GM21526 (cell line): ENCODE data around the gene FAM174C.

Experiments used
- ATAC-seq: cut with Tn5 transposase; IDR thresholded peaks from one replicate; pipeline ENCODE4 v1.9.1; 2021; ENCODE audit warnings: moderate library complexity; ENCODE audit not compliant: unreplicated experiment, low FRiP score

The FAM174C gene

DNA sequence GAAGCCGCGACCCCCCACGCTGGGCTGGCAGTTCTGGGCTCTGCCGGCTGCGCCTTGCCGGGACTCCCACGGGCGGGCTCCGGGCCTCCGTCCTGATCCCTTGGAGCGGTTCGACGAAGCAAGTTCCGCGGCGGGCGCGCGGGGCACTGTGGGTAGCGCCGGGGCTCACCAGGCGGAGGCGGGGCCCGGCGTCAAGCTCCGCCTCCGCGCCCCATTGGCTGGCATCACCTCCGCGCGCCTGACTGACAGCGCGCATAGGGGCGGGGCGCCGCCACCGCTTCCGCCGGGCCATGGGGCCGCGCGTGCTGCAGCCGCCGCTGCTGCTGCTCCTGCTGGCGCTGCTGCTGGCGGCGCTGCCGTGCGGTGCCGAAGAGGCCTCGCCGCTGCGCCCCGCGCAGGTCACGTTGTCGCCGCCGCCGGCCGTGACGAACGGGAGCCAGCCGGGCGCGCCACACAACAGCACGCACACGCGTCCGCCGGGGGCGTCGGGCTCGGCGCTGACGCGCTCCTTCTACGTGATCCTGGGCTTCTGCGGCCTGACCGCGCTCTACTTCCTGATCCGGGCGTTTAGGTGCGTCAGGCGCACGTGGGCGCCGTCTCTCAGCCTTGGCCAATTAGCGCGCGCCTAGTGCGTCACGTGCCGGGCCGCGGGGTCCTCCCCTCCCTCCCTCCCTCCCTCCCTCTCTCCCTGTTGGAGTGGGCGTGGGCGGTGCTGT, at the start of gene FAM174C:
FAM174C (plus strand) TSS at position 271 of the 716 bp plus-strand sequence; CDS start at position 291, 20 bp downstream.
- ATAC-seq = peak; percentile 63

DNA sequence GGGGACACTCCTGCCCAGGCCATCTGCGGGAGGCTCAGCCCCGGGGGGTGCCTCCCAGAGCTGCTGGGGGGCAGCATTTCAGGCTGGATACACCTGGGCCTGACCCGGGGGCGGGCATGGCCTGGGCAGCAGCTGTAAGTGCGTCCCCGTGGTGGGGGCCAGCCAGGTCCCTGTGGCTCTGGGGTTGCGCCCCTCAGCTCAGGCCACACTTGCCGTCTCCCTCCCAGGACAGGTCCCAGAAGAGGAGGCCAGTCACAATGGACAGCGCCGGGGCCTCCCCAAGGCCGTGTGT, 49.2 kb upstream of the FAM174C start:
- ATAC-seq = no peak

DNA sequence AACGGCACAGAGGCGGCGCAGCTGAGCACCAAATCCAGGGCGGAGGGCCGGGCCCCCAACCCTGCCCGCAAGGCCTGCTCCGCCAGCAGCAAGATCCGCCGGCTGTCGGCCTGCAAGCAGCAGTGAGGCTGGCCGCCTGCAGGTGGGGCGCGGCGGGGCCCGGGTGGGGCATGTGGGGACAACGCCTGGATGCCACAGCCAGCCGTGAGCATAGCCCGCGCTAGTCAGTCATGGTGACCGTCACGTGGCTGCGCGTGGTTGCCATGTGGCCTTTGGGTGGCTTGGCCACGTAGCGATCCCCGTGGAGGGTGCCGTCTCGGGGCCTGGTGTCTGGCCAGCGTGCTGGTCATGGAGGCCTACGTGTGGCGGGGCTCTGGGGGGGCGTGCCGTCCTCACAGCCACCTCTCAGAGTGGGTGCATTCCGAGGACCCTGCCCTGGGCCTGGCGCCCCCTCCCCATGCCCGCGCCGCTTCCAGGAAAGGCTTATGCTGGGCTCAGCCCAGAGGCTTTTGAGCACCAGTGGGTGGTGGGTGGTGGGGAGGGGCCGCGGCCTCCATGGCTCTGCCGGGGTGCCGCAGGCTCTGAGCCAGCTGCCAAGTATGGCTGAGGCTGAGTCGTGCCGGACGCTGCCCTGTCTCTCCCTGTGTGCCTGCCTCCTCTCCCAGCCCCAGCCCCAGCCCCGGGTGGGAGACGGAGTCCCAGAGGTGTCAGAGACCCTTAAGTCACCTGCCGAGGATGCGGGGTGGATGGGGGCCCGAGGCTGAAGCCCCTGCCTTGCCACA, 48.6 kb upstream of the FAM174C start:
- ATAC-seq = no peak

DNA sequence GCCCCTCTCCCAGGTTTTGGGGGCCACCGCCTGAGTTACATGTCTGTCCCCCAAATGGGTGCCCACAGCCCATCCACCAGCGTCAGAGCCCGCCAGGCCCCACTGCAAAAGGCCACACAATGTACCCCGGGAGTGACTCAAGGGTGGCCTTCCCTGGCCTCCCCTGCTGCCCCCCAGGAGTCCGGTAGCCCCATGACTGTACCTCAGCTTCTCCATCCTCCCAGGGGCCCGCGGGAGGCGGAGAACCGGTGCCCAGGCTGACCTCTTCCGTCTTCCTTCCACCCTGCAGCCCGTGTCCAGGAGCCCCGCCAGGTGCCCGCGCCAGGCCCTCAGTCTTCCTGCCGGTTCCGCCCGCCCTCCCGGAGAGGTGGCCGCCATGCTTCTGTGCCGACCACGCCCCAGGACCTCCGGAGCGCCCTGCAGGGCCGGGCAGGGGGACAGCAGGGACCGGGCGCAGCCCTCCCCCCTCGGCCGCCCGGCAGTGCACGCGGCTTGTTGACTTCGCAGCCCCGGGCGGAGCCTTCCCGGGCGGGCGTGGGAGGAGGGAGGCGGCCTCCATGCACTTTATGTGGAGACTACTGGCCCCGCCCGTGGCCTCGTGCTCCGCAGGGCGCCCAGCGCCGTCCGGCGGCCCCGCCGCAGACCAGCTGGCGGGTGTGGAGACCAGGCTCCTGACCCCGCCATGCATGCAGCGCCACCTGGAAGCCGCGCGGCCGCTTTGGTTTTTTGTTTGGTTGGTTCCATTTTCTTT, 47.9 kb upstream of the FAM174C start:
- no peak for ATAC-seq

DNA sequence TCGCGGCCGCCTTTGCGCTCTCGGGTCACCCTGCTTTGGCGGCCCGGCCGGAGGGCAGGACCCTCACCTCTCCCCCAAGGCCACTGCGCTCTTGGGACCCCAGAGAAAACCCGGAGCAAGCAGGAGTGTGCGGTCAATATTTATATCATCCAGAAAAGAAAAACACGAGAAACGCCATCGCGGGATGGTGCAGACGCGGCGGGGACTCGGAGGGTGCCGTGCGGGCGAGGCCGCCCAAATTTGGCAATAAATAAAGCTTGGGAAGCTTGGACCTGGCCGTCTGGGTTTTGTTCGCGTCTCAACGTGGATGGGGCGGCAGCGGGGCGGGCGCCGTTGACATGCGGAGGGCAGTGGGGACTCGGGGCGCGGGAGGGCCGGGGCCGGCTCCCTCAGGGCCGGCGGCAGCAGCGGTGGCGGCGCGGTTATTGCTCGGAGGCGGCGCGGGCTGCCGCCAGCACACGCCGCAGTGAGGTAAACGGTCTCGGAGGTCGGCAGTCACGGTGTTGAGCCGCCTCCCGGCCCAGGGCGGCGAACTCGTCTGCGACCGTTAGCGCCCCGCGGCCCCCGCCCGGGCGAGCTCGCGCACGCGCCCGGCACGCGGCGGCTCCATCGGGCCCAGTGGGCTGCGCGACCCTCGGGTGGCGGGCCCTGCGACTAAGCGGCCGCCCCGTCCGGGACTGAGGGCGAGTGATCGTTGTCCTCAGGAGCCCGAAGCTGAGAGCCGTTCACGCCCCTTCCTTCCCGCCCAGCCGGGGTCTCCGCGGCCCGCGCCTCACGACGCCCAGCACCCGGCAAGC, 47.0 kb upstream of the FAM174C start:
- ATAC-seq = no peak

DNA sequence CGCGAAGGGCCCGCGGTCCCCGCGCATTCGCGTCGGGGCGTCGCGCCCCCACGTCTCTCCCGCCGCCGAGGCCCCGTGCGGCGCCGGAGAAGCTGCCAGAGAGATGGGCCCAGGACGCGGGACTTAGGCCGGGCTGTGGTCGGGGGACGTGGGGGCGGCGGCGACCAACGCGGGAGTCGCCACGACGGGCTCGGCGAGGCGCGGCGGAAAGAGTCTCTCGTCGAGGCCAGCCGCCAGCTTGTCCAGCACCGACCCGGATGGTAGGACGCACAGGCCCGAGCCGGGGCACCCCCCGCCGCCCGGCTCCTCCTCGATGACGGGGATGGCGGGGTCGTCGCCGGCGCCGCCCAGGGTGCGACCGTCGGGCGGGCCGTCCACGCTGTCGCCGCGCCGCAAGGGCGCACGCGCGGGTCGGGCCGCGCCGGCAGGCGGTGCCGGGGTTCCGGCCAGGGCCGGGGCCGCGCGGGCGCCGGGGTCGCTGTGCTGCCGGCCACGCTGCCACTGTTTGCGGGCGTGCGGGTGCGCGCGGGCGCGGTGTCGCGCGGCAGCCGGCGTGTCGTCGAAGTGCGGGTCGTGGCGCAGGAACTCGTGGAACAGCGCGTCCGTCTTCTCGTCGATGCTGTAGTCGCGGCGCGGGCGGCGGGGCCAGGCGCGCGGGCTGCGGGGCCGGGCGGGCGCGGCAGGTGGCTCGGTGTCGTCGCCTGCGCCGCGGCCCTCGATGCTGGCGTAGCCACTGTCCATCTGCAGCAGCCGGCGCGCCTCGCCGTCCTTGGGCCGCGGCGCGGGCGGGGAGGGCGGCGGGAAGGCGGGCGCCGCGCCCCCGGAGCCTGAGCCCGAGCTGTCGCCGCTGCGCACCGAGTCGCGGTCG, 46.0 kb upstream of the FAM174C start:
- ATAC-seq = no peak

DNA sequence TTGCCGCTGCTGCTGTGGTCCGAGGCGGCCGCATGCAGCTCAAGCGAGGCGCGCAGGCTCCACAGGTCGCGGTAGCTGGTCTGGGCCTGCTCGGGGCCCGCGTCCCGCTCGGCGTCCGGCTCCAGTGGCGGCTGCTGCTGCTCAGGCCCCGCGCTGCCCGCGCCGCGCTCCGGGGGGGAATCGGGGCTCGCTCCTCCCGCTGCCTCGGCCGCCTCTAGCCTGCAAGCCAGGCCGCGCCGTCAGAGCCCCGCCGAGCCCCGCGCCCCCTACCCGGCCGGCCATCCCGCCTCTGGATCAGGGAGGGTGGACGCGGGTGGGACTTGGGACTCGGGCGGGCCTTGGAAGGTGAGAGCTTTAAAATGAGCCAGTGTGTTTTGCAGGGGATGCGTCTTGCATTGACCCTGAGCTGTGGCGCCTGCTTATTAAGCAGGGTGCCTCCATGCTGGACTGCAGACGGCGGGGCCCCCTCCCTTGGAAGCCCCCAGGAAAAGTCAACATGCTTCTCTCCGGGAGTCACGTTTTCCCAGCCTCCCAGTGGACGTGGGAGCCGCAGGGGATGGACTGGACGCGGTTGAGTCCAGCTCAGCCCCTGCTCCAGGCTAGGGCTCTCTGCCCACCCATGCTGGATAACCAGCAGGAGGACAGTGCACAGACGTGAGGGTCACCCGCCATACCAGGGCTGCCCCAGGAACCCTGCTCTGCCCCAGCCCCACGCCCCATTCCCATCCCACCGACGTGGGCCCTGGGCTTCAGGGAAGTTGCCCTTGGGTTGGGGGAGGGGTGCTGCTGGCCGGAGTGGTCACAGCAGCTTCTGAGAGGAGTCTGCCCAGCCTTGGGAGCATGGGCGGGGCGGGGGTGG, 45.2 kb upstream of the FAM174C start:
- no peak for ATAC-seq

DNA sequence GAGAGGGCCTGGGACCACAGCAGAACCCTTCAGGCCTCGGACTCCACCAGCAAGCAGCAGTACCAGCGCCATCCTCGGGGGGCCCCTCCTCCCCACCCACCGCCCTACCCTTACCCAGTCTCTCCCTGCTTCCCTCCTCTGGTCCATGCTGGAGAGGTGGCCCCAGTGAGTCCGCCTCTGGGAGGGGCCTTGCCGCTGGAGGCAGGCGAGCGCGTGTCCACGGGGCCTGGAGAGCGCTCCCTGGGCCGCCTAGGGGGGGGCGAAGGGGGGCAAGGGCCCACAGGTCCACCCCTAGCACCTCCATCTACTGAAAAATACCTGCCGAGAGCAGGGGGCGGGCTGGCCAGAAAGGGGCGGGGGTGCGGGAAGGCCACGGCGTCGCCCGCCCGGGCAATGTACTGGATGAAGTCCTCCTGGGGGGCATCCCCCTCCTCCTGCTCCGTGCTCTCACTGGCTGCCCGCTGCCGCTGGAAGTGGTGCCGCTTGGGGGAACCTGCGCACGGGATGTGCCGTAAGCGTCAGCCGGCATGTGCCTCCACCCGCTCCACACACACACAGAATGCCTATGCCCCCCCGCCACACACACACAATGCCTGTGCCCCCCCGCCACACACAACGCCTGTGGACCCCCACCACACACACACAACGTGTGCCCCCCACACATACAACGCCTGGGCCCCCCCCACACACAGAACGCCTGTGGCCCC, 44.4 kb upstream of the FAM174C start:
- ATAC-seq = no peak

DNA sequence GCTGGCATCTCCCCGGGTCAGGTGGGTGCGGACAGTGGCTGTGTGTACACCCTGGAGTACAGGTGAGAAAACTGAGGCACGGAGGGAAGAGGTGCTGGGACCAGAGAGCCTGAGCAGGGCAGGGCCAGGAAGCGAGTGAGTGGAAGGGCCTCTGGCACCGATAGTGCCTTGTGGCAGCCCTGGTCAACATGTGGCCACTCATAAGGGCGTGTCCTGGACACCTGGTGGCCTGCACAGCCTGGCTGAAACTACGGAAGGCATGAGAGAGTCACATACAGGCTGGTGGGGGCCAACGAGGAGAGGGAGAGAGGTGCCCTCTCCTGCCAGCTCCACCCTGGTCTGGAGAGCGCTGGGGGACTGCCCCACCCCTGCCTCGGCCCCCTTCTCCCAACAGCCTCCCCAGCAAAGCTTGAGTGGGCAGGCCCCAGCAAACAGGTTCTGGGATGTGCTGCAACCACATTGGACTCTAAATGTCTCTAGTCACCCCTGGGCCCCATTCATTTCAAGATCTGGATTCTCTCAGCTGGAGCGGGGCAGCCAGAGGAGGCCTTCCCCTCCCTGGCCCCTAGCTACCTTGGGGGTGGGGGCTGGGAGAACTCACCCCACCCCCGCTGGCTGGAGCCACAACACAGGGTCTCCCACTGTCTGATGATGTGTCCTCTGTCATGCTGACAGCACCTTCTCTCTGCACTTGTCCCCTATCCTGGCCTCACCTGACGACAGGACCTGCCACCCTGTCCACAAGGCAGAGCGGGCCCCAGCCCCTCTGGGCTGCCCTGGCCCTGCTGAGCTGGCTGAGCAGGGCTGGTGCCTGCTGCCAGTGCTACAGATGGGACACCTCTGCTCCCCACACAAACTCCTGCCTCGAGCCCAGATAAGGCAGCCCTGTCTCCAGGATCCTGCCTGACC, 43.3 kb upstream of the FAM174C start:
- ATAC-seq = no peak

DNA sequence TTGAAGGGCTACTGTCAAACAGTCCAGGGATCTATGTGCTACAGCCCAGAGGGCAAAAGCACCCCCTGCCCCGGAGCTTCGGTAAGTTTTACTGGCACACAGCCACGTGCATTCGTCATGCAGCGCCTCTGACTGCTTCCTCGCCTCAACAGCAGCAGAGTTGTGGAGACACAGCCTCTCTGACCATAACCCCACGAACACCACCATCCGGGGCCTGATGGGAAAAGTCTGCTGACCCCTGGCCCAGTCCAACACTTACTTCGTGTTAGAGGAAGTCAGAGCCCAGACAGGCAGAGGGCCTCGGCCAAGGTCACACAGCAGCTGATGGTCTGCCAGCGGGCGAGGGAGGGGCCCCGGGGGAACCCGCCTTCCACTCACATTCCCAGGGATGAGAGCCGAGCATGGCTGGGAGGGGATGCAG, 42.7 kb upstream of the FAM174C start:
- ATAC-seq = no peak

DNA sequence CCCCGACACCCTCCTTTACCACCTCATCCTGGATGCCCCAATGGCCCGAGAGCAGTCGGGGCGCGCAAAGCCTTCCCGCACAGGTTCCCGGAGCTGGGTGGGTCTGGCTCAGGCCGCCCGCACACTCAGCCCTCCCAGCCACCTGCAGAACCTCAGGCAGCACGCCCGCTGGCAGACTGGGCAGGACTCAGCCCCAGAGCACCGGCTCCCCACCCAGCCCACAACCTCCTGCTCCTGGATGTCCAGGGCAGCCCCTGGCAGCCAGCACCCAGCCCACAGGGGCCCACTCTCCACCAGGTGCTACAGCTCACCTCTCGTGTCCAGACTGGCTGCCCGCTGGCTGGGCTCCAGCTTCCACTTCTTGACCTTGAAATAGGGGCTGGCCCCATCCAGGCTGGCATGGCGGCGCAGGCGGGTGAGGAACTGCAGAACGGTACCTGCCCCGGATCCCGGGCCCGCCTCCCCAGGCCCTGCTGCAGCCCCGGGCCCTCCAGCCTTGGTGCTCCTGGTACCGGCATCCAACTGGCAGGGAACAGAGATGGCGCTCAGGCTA, 42.1 kb upstream of the FAM174C start:
- ATAC-seq = no peak

DNA sequence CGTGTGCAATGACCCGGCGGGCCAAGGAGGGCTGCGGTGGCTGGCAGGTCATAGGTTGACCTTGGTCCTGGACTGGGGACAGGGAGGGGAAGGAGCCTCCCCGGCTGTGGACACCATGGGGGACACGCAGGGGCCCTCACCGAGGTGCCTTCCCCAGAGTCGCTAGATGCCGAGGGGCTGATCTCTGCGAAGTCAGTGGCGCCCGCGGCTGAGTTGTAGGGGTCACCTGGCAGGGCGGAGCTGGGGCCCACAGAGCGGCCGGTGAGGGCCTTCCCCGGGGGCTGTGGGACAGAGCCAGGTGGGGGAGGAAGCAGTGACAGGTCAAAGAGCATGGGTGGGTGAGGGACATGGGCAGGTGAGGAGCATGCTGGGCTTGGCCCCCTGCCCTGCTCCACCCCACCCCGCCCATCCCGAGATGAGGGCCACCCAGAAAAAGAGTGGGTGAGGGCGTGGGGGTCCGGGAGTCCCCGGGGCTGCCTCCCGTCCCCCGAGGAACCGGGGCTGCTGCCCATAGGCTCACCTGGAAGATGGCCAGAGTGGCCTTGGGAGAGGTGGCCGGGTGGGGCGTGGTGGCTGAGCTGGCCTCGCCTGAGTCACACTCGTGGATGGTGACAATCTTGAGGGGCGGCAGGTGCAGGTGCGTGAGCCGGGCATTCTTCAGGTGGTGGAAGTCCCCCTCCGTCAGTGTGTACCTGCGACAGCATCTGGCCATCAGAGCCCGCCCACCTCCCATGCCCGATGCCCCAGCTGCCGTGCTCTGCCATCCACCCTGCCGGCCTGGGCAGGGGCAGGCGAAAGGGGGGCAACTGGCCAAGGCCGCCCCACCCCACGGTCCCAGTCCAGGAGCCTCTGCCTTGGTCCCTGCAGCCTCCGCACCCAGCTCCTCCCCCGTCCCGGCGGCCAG, 41.0 kb upstream of the FAM174C start:
- ATAC-seq = no peak

DNA sequence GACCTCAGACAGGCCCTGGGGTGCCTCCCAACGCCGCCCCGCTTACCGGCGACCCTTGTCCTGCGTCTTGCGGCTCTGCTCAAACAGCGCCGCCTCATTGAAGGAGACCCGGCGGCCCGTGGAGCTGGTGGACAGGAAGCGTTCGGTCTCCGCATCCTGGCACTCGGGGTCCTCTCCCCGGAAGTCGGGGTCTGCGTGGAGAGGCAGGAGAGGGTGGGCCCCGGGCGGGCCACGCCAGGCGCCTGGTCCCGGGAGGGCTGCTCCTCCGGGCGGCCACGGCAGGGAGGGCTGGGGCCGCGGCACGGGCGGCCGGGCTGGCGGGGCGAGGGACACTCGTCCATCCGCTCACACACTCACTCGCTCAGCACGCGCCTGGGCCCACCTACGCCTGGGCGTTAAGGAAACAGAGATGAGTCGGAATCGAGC, 40.4 kb upstream of the FAM174C start:
- no peak for ATAC-seq

DNA sequence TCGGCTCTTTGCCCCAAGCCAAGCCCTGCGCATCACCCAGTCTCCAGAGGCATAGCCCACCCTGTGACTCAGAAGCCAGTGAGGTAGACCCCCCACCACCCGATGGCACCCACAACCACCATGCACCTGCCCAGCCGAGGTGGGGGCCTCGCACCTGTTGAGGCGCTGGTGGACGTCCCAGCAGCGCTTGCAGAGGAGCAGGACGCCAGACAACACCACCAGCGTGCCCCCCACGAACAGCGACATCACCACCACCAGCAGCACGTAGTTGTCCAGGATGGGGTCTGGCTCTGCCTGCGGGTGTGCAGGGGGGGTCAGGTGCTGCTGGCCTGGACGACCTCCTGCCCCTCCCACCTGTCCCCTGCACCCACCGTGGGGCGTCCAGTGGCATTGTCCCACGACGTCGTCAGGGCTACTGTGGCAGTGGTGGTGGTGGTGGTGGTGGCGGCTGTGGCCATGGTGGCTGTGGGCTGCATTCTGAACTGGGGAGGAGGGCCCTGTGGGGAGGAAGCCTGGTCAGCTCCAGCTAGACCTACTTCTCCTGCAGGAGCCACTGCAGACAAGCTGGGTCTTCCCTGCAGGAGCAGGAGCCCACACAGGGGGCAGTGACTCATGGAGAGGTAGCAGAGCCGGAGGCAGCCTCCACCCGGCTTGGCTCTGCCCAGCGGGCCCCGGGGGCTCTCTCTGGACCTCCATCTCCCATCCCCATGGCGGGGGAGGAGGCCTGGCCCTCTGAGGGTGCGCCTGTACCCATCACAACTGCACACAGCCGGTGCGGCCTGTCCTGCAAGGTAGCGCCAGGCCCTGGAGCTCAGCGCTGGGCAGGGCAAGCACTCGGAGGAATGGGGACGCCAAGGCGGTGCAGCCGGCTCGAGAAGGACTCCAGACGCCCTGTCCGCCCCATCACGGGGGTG, 39.4 kb upstream of the FAM174C start:
- ATAC-seq = no peak

DNA sequence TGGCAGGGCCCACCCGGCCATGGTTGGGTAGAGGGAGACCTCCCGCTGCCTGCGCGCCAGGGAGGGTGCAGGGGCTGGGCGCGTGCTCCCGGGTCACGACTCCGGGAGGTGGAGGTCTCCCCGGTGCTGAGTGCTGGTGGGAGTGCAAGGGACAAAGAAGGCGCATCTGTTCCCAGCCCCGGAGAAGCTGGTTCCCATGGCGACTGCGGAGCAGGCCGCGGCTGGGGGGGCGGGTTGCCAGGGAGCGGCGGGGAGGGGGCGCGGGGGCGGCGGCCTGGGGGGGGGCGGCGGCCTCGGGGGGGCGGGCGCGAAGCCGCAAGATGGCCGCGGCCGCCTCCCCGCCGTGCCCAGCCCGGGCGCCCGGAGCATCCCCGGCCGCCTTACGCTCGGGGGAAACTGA, 38.8 kb upstream of the FAM174C start:
- ATAC-seq = no peak
